ENCODE results near the gene DGKH.
"Not testable (repeated sequence)": the region's sequence is repeated elsewhere in the genome, so short reads cannot be mapped to it uniquely, and the experiment has no call there.

DGKH gene

DNA sequence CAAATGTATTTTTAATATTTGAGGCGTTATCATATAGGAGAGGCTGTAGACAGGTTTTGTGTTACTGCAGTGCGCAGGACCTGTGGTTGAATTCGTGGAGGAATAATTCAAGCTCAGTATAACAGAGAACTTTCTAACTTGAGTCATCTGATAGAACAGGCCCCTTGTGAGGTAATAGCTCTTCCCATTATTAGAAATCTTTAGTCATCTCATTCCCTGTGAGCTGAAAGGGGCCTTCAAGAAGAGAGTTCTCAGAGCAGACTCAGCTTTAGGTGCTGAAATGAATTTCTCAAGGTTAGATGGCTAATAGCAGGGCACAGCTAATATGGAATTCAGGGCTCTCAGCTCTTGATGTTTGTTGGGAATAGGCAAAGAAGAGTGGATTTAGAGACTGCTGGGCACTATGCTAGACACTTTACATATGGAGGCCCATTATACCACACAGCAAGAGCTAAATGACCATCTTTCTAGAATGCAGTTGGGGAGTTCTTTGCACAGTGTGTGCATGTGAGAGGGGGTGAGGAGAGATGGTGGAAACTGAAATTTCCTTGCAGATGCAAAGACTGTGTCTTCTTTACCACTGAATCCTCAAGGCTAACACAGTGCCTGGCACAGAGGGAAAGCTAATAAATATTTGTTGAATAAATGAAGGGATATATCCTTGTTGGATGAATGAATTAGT lies 89.5 kb downstream of the DGKH start:
- H3K4me3 ChIP-seq (replicated peaks; ENCODE audit: low read depth, low read length), result no peak overlapping the region
- TF ChIP-seq CTCF (IDR thresholded peaks at IDR 0.05; ENCODE audit: low read length, missing control alignments), result no peak
- DNase-seq (ENCODE audit: low read depth), result peak; percentile 58

DNA sequence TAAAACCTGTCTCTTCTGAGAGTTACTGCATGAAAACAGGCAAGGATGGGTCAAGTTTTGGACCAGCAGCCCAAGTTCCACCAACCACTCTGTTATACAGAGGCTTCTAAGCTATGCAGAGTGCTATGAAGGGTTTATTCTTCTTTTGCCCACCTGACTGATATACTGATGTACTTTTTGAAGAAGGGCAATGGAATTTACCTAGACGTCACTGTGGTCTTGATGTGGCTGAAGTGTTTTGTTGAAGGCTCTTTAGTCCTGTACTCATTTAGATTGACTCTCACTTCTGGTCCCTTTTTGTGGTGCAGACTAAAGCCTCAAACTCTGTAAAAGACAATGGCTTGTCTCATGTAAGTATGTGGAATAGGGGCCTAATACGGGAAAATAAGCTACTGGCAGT lies 92.0 kb downstream of the DGKH start:
- no peak for TF ChIP-seq CTCF (IDR thresholded peaks at IDR 0.05; ENCODE audit: low read length, missing control alignments)
- no peak overlapping the region for H3K4me3 ChIP-seq (replicated peaks; ENCODE audit: low read depth, low read length)
- DNase-seq (ENCODE audit: low read depth), result no peak

DNA sequence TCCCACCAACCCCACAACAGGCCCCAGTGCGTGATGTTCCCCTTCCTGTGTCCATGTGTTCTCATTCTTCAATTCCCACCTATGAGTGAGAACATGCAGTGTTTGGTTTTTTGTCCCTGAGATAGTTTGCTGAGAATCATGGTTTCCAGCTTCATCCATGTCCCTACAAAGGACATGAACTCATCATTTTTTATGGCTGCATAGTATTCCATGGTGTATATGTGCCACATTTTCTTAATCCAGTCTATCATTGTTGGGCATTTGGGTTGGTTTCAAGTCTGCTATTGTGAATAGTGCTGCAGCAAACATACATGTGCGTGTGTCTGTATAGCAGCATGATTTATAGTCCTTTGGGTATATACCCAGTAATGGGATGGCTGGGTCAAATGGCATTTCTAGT lies 92.6 kb downstream of the DGKH start:
- not testable (repeated sequence) for H3K4me3 ChIP-seq (replicated peaks; ENCODE audit: low read depth, low read length); DNase-seq (ENCODE audit: low read depth)

GRCh38 chr13:42146359-42146758 lies 97.9 kb downstream of the DGKH start:
- no peak for DNase-seq (ENCODE audit: low read depth)
- no peak for TF ChIP-seq CTCF (IDR thresholded peaks at IDR 0.05; ENCODE audit: low read length, missing control alignments)
- no peak overlapping the region for H3K4me3 ChIP-seq (replicated peaks; ENCODE audit: low read depth, low read length)

GRCh38 chr13:42148538-42148937 lies 100.1 kb downstream of the DGKH start:
- DNase-seq (ENCODE audit: low read depth), result no peak
- TF ChIP-seq CTCF (IDR thresholded peaks at IDR 0.05; ENCODE audit: low read length, missing control alignments), result no peak
- no peak overlapping the region for H3K4me3 ChIP-seq (replicated peaks; ENCODE audit: low read depth, low read length)

DNA sequence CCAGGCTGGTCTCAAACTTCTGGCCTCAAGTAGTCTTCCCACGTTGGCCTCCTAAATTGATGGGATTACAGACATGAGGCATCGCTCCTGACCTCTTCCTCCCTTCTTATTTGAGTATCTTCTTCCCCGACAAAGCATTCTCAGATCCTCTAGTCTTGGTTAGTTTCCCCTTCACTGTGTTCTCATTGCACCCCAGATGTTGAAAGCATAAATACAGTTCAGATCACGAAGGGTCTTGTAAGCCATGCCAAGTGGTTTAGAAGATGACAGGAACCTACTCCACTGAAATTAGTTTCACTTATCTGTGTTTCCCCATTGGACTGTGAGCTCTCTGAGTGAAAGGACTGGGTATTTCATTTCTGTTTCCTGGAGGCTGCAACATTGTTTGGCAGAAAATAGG lies 100.7 kb downstream of the DGKH start:
- no peak for DNase-seq (ENCODE audit: low read depth)
- no peak for TF ChIP-seq CTCF (IDR thresholded peaks at IDR 0.05; ENCODE audit: low read length, missing control alignments)
- H3K4me3 ChIP-seq (replicated peaks; ENCODE audit: low read depth, low read length), result no peak overlapping the region

DNA sequence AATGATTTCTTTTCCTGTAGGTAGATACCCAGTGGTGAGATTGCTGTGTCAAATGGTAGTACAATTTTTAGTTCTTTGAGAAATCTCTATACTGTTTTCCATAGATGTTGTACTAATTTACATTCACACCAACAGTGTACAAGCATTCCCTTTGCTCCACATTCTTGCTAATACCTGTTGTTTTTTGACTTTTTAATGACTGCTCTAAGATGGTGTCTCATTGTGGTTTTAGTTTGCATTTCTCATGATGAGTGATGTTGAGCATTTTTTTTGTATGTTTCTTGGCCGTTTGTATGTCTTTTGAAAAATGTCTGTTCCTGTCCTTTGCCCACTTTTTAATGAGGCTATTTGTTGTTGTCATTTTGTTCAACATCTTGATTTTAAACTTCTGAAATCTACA lies 103.3 kb downstream of the DGKH start:
- DNase-seq (ENCODE audit: low read depth), result no peak

More for the DNA sequence above, 103.3 kb downstream of the DGKH start:
- no peak for TF ChIP-seq CTCF (IDR thresholded peaks at IDR 0.05; ENCODE audit: low read length, missing control alignments)
- no peak overlapping the region for H3K4me3 ChIP-seq (replicated peaks; ENCODE audit: low read depth, low read length)

Measured in fibroblast of pulmonary artery (primary cell).